IMR-90 (cell line): ENCODE results near the gene RIPK1. TPM values are rescaled to one million over a fixed set of nuclear protein-coding genes. Genes with fewer than 3 reads are reported as not detected.

ENCODE experiments used
- ATAC-seq: fragments of 200-7000 bp; cut with Tn5 transposase; 2 replicates; pipeline ENCODE4 v1.9.1; 2020; ENCODE audit warnings: low read depth, mild to moderate bottlenecking, moderate library complexity
- BruUV-seq: library from RNA; stranded (reverse); fragments of 400-500 nt; replicated peaks from 2 replicates; lab custom pipeline; 2021; lab: Mats Ljungman, UMichigan
- CTCF ChIA-PET: fragments of 300-600 bp; formaldehyde crosslinking; extraction: SDS; loops from one replicate; lab custom pipeline; 2021; ENCODE audit warnings: antibody characterized with exemption; lab: Yijun Ruan, JAX
- POLR2A ChIA-PET: fragments of 300-600 bp; sonication (Branson Sonifier 250); formaldehyde crosslinking; loops from one replicate; lab custom pipeline; 2022; ENCODE audit warnings: antibody characterized with exemption; ENCODE audit not compliant: unreplicated experiment; lab: Charles Lee
- DNase-seq: peaks from one replicate; pipeline ENCODE4 v3.0.0; 2013
- H2AFZ ChIP-seq: replicated peaks from 2 replicates; pipeline ENCODE3; 2013; ENCODE audit warnings: low read length, mild to moderate bottlenecking; ENCODE audit not compliant: poor library complexity
- H2AK5ac ChIP-seq: 2 replicates; pipeline ENCODE4 v1.6.1; 2013; ENCODE audit warnings: low read depth, low read length, inconsistent platforms
- H2AK9ac ChIP-seq: replicated peaks from 2 replicates; pipeline ENCODE3; 2013; ENCODE audit warnings: mild to moderate bottlenecking, low read depth, low read length, moderate library complexity; ENCODE audit not compliant: poor library complexity
- H2BK120ac ChIP-seq: 2 replicates; pipeline ENCODE4 v1.6.1; 2013; ENCODE audit warnings: low read depth, low read length, inconsistent platforms
- H2BK15ac ChIP-seq: 3 replicates; pipeline ENCODE4 v1.6.1; 2013; ENCODE audit warnings: low read depth, low read length, inconsistent platforms
- H2BK20ac ChIP-seq: 2 replicates; pipeline ENCODE4 v1.6.1; 2013; ENCODE audit warnings: low read depth, mild to moderate bottlenecking, inconsistent platforms, low read length, moderate library complexity
- H2BK5ac ChIP-seq: 2 replicates; pipeline ENCODE4 v1.6.1; 2013; ENCODE audit warnings: mild to moderate bottlenecking, low read depth, low read length, inconsistent platforms; ENCODE audit not compliant: poor library complexity, severe bottlenecking
- H3K14ac ChIP-seq: replicated peaks from 2 replicates; pipeline ENCODE4 v1.6.1; 2013; ENCODE audit warnings: low read depth, low read length, inconsistent platforms
- H3K18ac ChIP-seq: 2 replicates; pipeline ENCODE4 v1.6.1; 2013; ENCODE audit warnings: low read depth, low read length, control low read depth
- H3K23ac ChIP-seq: 2 replicates; pipeline ENCODE4 v1.6.1; 2013; ENCODE audit warnings: low read depth, low read length, inconsistent platforms
- H3K27ac ChIP-seq: 2 replicates; pipeline ENCODE4 v1.5.1; 2013; ENCODE audit warnings: mild to moderate bottlenecking, control low read depth, low read length; ENCODE audit not compliant: insufficient read depth
- H3K27me3 ChIP-seq: 2 replicates; pipeline ENCODE4 v1.6.1; 2013; ENCODE audit warnings: low read length; ENCODE audit not compliant: control insufficient read depth, insufficient read depth
- H3K36me3 ChIP-seq: 2 replicates; pipeline ENCODE4 v1.6.1; 2013; ENCODE audit warnings: low read length, mixed read lengths; ENCODE audit not compliant: control insufficient read depth, insufficient read depth
- H3K4ac ChIP-seq: 2 replicates; pipeline ENCODE4 v1.6.1; 2013; ENCODE audit warnings: low read depth, low read length, inconsistent platforms
- H3K4me1 ChIP-seq: 2 replicates; pipeline ENCODE4 v1.6.1; 2013; ENCODE audit warnings: low read length, mixed read lengths; ENCODE audit not compliant: control insufficient read depth, insufficient read depth
- H3K4me2 ChIP-seq: 2 replicates; pipeline ENCODE4 v1.6.1; 2013; ENCODE audit warnings: low read depth, mild to moderate bottlenecking, control low read depth, low read length, moderate library complexity
- H3K4me3 ChIP-seq: 2 replicates; pipeline ENCODE4 v1.5.1; 2013; ENCODE audit warnings: low read depth, mild to moderate bottlenecking, control low read depth, low read length, moderate library complexity; ENCODE audit not compliant: insufficient read depth
- H3K56ac ChIP-seq: 2 replicates; pipeline ENCODE4 v1.6.1; 2013; ENCODE audit warnings: low read length, inconsistent platforms; ENCODE audit not compliant: insufficient read depth; ENCODE audit errors: extremely low read depth
- H3K79me1 ChIP-seq, 2 experiments: 2 replicates each; pipeline ENCODE4 v1.6.1; 2013; ENCODE audit warnings: low read length in 2 of 2, inconsistent platforms in 1 of 2, low read depth in 1 of 2
- H3K9ac ChIP-seq: 2 replicates; pipeline ENCODE4 v1.6.1; 2013; ENCODE audit warnings: low read depth, low read length, control low read depth
- H3K9me1 ChIP-seq: 2 replicates; pipeline ENCODE4 v1.6.1; 2013; ENCODE audit warnings: low read length, inconsistent platforms; ENCODE audit not compliant: insufficient read depth
- H3K9me3 ChIP-seq: 2 replicates; pipeline ENCODE4 v1.6.1; 2013; ENCODE audit warnings: low read length; ENCODE audit not compliant: control insufficient read depth, insufficient read depth
- H4K20me1 ChIP-seq: 2 replicates; pipeline ENCODE4 v1.6.1; 2013; ENCODE audit warnings: low read length, inconsistent platforms; ENCODE audit not compliant: insufficient read depth
- H4K5ac ChIP-seq: 2 replicates; pipeline ENCODE4 v1.6.1; 2013; ENCODE audit warnings: mild to moderate bottlenecking, low read depth, low read length, control low read depth
- H4K8ac ChIP-seq, 2 experiments: 2 replicates each; pipeline ENCODE4 v1.6.1; 2013; ENCODE audit warnings: low read depth in 2 of 2, low read length in 2 of 2, control low read depth in 1 of 2, inconsistent platforms in 1 of 2
- H4K91ac ChIP-seq: 2 replicates; pipeline ENCODE4 v1.6.1; 2013; ENCODE audit warnings: low read depth, low read length, inconsistent platforms; ENCODE audit not compliant: insufficient read depth
- BHLHE40 ChIP-seq: fragments of 150-350 bp; IDR thresholded peaks from 2 replicates; pipeline ENCODE4 v1.6.1; 2016; ENCODE audit warnings: mild to moderate bottlenecking, low read depth, low read length
- CEBPB ChIP-seq: IDR thresholded peaks from 2 replicates; pipeline ENCODE4 v1.6.1; 2012; ENCODE audit warnings: low read depth, low read length, improper control_type of control experiment
- CHD1 ChIP-seq: IDR thresholded peaks from 2 replicates; pipeline ENCODE4 v1.6.1; 2012; ENCODE audit warnings: low read depth, low read length, improper control_type of control experiment
- FOS ChIP-seq: fragments of 150-350 bp; IDR thresholded peaks from 2 replicates; pipeline ENCODE4 v1.6.1; 2016; ENCODE audit warnings: low read depth, low read length
- MAFK ChIP-seq: IDR thresholded peaks from 2 replicates; pipeline ENCODE4 v1.6.1; 2012; ENCODE audit warnings: low read depth, low read length, improper control_type of control experiment
- MAZ ChIP-seq: IDR thresholded peaks from 2 replicates; pipeline ENCODE4 v1.6.1; 2012; ENCODE audit warnings: low read depth, mild to moderate bottlenecking, low read length, improper control_type of control experiment, moderate library complexity, borderline replicate concordance
- MXI1 ChIP-seq: IDR thresholded peaks from 2 replicates; pipeline ENCODE4 v1.6.1; 2012; ENCODE audit warnings: low read depth, mild to moderate bottlenecking, low read length, moderate library complexity, borderline replicate concordance
- NFE2L2 ChIP-seq: fragments of 150-350 bp; IDR thresholded peaks from 2 replicates; pipeline ENCODE4 v1.6.1; 2016; ENCODE audit warnings: low read depth, mild to moderate bottlenecking, low read length
- POLR2A ChIP-seq: IDR thresholded peaks from 2 replicates; pipeline ENCODE4 v1.6.1; 2012; ENCODE audit warnings: mild to moderate bottlenecking, low read depth, low read length
- RAD21 ChIP-seq: IDR thresholded peaks from 2 replicates; pipeline ENCODE4 v1.6.1; 2012; ENCODE audit warnings: low read length, improper control_type of control experiment
- RCOR1 ChIP-seq: IDR thresholded peaks from 2 replicates; pipeline ENCODE4 v1.6.1; 2012; ENCODE audit warnings: mild to moderate bottlenecking, low read length, improper control_type of control experiment; ENCODE audit not compliant: insufficient replicate concordance
- RFX5 ChIP-seq: IDR thresholded peaks from 2 replicates; pipeline ENCODE4 v1.8.0; 2012; ENCODE audit warnings: low read depth, mild to moderate bottlenecking, low read length, moderate library complexity
- SMC3 ChIP-seq: fragments of 150-350 bp; IDR thresholded peaks from 2 replicates; pipeline ENCODE4 v1.6.1; 2016; ENCODE audit warnings: low read depth, mild to moderate bottlenecking, antibody characterized with exemption, low read length, moderate library complexity
- WGBS, 2 experiments: methylation state at CpG; one replicate each; pipeline versions ENCODE4 v1.1.5 to v1.1.7; 2013; ENCODE audit warnings: missing lambda C conversion rate in 2 of 2; ENCODE audit not compliant: insufficient read length in 1 of 2; ENCODE audit errors: extremely low coverage in 2 of 2; 5-methylcytosine and 5-hydroxymethylcytosine counted together
- dilution Hi-C: fragments of 300-500 bp; cut with HindIII; formaldehyde crosslinking; loops from one replicate; pipeline ENCODE4 v1.14.3; 2018; ENCODE audit warnings: low sequenced_read_pairs; ENCODE audit not compliant: unreplicated experiment
- in situ Hi-C: fragments of 300-500 bp; cut with MboI; formaldehyde crosslinking; loops from 3 replicates; pipeline ENCODE4 v1.14.3; 2019; ENCODE audit warnings: low sequenced_read_pairs, inconsistent platforms, mixed read lengths
- intact Hi-C: fragments of 100-400 bp; cut with micrococcal nuclease; formaldehyde crosslinking; loops from 2 replicates; pipeline ENCODE4 v1.10.0; 2022
- polyA plus RNA-seq, 3 experiments: library from polyadenylated mRNA; depleted of rRNA; stranded (reverse); fragments of >200 nt; gene quantifications; 2 replicates each; pipeline ENCODE4 v1.2.3, GENCODE V29; 2012; ENCODE audit warnings: low replicate concordance in 1 of 3
- total RNA-seq: library from RNA; depleted of rRNA; stranded (reverse); fragments of >200 nt; gene quantifications from 2 replicates; pipeline ENCODE4 v1.2.3, GENCODE V29; 2012
- TF ChIP-seq, protein P1 (sequence below): fragments of 150-350 bp; IDR thresholded peaks from 2 replicates; pipeline ENCODE4 v1.6.1; 2016; ENCODE audit warnings: low read depth, mild to moderate bottlenecking, low read length, moderate library complexity, borderline replicate concordance
- TF ChIP-seq, protein P2 (sequence below): conservative IDR thresholded peaks from 2 replicates; pipeline ENCODE4 v1.5.1; 2012; ENCODE audit warnings: mild to moderate bottlenecking, low read depth, low read length, improper control_type of control experiment
- TF ChIP-seq, protein P3 (sequence below): fragments of 150-350 bp; IDR thresholded peaks from 2 replicates; pipeline ENCODE4 v1.6.1; 2017; ENCODE audit warnings: mild to moderate bottlenecking, antibody characterized with exemption, low read length, low read depth

The RIPK1 gene
- total and polyA plus RNA-seq, 2 of the 4 experiments (the other 2 are of a cell fraction) = 12.6 to 25.6 TPM

DNA sequence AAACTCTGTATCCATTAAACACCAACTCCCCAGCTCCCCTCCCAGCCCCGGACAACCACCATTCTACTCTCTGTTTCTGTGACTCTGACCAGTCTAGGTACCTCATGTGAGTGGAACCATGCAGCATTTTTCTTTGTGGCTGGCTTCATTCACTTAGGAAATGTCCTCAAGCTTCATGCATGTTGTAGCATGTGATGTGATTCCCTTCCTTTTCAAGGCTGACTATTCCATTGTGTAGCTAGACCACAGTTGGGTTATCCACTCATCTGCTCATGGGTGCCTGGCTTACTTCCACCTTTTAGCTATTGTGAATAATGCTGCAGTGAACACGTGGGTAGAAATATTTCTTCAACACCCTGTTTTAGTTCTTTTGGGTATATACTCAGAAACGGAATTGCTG is 41.5 kb downstream of the RIPK1 start:
- no peak overlapping the region for H2BK120ac ChIP-seq
- no peak overlapping the region for H3K56ac ChIP-seq
- H2AK5ac ChIP-seq = no peak overlapping the region
- no peak overlapping the region for H3K4me3 ChIP-seq
- H3K4me1 ChIP-seq = no peaks in the 10 kb centered on the region
- ATAC-seq = no peak
- TF ChIP-seq RAD21 (no peak), SMC3 (no peak), NFE2L2 (no peak), CEBPB (no peak), MAFK (no peak), RCOR1 (no peak), RFX5 (no peak), MXI1 (no peak), MAZ (no peak), BHLHE40 (no peak), POLR2A (no peak), CHD1 (no peak), FOS (no peak)
- TF ChIP-seq, protein P1, sequence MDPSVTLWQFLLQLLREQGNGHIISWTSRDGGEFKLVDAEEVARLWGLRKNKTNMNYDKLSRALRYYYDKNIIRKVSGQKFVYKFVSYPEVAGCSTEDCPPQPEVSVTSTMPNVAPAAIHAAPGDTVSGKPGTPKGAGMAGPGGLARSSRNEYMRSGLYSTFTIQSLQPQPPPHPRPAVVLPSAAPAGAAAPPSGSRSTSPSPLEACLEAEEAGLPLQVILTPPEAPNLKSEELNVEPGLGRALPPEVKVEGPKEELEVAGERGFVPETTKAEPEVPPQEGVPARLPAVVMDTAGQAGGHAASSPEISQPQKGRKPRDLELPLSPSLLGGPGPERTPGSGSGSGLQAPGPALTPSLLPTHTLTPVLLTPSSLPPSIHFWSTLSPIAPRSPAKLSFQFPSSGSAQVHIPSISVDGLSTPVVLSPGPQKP = no peak
- TF ChIP-seq, protein P2, sequence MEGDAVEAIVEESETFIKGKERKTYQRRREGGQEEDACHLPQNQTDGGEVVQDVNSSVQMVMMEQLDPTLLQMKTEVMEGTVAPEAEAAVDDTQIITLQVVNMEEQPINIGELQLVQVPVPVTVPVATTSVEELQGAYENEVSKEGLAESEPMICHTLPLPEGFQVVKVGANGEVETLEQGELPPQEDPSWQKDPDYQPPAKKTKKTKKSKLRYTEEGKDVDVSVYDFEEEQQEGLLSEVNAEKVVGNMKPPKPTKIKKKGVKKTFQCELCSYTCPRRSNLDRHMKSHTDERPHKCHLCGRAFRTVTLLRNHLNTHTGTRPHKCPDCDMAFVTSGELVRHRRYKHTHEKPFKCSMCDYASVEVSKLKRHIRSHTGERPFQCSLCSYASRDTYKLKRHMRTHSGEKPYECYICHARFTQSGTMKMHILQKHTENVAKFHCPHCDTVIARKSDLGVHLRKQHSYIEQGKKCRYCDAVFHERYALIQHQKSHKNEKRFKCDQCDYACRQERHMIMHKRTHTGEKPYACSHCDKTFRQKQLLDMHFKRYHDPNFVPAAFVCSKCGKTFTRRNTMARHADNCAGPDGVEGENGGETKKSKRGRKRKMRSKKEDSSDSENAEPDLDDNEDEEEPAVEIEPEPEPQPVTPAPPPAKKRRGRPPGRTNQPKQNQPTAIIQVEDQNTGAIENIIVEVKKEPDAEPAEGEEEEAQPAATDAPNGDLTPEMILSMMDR = no peak
- TF ChIP-seq, protein P3, sequence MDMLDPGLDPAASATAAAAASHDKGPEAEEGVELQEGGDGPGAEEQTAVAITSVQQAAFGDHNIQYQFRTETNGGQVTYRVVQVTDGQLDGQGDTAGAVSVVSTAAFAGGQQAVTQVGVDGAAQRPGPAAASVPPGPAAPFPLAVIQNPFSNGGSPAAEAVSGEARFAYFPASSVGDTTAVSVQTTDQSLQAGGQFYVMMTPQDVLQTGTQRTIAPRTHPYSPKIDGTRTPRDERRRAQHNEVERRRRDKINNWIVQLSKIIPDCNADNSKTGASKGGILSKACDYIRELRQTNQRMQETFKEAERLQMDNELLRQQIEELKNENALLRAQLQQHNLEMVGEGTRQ = no peak
- H2BK15ac ChIP-seq = no peak overlapping the region
- no peak overlapping the region for H3K23ac ChIP-seq
- H3K79me1 ChIP-seq = peaks cover 20 to 31% of the 10 kb centered on the region in 2 experiments
- no peak overlapping the region for H3K14ac ChIP-seq
- no CpG with 5 or more reads among the region's 3 CpGs for WGBS, 2 experiments
- H3K9me1 ChIP-seq = 0 out of 2 replicates have a peak, but pooled peaks cover 3% of the 10 kb centered on the region
- no peak overlapping the region for H2AFZ ChIP-seq
- no peak overlapping the region for H3K9ac ChIP-seq
- H4K20me1 ChIP-seq = peaks cover 4% of the 10 kb centered on the region; the same call in 1 of the 2 replicates
- H3K18ac ChIP-seq = no peak overlapping the region
- ChIA-PET CTCF (interaction anchor here (0.6 kb wide), 1 partner anchor 336 kb away, joined by 4 read pairs; no protein-coding TSS in a partner anchor), POLR2A (no interaction called here)
- H2AK9ac ChIP-seq = no peak overlapping the region
- H3K4ac ChIP-seq = no peak overlapping the region
- peaks cover 50% of the 10 kb centered on the region for H3K36me3 ChIP-seq
- DNase-seq = no peak
- dilution Hi-C loops (no loop called here), in situ Hi-C loops (loop anchor here (25.0 kb wide), 1 partner anchor 878 kb away; no protein-coding TSS in a partner anchor), intact Hi-C loops (no loop called here)
- no peaks in the 10 kb centered on the region for H3K27me3 ChIP-seq
- no peak overlapping the region for H2BK5ac ChIP-seq
- no peak overlapping the region for H3K27ac ChIP-seq
- no peak overlapping the region for H3K4me2 ChIP-seq
- H4K8ac ChIP-seq = no peak overlapping the region
- H4K91ac ChIP-seq = no peak overlapping the region
- no peaks in the 10 kb centered on the region for H3K9me3 ChIP-seq
- no peak overlapping the region for H2BK20ac ChIP-seq
- BruUV-seq = no TSS peak
- H4K5ac ChIP-seq = no peak overlapping the region
